ENCODE results near the gene MUC4. TPM values are rescaled to one million over a fixed set of nuclear protein-coding genes. Genes with fewer than 3 reads are reported as not detected.
"Not testable (repeated sequence)": the region's sequence is repeated elsewhere in the genome, so short reads cannot be mapped to it uniquely, and the experiment has no call there.

MUC4 gene
- total RNA-seq, 1 donor from 2014 or later, result not detected

DNA sequence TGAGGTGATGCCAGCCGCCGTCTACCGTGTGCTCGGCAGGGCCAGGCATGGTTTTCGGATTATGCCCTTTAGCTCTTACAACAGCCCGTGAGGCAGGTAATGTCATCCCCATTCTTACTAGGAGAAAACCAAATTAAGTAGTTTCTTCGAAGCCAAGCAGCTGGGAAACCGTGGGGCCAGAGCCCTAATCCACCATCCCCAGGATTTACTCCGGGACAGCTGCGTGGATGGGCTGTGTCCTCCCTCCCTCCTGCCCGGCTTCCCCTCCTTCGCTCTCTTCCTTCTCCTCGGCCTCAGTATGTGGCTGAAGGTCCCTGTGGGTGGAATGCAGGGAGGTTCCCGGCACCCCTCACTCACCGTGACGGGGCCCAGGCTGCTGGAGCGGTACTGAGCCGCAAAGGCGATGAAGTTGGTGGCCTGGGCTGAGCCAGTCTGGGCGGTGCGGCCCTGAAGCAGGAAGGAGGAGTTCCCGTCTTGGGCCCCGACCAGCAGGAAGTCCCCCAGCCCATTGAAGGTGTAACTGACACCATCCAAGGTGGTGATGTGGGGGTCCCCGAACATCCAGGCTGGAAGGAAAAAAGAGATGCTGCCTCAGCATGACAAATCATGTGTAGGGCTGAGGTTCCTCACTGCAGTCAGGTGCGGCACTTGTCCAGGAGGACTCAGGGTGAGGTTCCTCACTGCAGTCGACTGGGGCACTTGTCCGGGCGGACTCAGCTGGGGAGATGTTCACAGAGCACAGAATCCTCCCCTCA, 48.5 kb downstream of the MUC4 start:
- DNase-seq (ENCODE audit: low read depth, low spot score), result no peak

- DNase-seq (ENCODE audit: low read depth, low spot score), result no peak
Observed at GRCh38 chr3:195762611-195763010, 49.1 kb downstream of the MUC4 start.

GRCh38 chr3:195762249-195762585, 49.5 kb downstream of the MUC4 start:
- DNase-seq (ENCODE audit: low read depth, low spot score), result no peak

DNA sequence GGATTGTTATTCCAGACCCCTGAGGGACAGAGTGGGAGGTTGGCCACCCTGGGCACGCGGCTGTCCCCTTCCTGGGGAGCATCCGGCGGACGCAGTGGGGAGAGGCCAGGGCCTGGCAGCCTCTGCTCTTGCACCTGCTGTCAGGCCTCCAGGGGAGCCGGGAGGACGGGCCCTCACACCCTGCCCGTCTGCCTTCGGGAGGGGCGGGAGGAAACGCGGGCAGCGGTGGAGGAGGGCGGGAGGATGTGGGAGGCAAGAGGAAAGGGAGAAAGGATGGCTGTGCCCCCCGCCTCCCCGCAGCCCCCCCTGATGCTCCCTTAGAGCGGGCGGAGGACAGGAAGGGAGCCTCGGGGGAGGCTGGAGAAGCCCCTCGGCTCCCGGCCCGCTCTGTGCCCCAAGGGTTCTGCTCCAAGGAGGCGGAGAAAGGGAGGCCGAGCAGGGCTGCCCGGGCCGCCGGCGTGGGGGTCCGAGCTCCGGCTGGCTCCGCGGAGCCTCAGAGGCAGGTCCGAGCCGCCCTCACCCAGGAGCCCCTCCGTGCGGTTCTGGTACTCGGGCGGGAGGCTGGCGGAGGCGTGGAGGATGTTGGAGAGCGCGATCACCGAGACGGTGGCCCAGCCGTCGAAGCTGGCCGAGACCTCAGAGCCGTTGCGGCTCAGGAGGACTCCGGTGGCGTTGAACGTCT, 50.0 kb downstream of the MUC4 start:
- no peak for DNase-seq (ENCODE audit: low read depth, low spot score)

DNA sequence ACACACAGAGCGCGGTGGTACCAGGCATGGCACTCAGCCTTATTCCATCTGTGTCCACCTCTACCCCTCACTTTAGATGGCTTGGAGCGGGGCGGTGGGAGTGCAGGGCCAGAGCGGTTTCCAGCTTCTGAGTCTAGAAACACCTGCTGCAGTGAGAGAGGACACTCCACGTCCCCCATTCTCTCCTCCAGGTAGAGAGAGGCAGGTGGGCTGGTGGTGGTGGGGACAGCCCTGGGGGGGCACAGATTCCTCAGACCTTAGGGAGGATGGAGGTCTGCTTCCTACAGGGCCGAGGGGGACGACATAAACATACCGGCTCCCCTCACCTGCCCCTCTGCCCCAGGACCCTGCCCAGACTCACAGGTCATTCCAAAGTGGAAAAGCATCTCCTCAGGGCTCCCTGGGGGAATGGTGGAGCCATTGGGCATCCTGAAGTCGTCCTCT, 50.6 kb downstream of the MUC4 start:
- no peak for DNase-seq (ENCODE audit: low read depth, low spot score)

GRCh38 chr3:195760345-195761122, 51.2 kb downstream of the MUC4 start:
- DNase-seq (ENCODE audit: low read depth, low spot score), result no peak

DNA sequence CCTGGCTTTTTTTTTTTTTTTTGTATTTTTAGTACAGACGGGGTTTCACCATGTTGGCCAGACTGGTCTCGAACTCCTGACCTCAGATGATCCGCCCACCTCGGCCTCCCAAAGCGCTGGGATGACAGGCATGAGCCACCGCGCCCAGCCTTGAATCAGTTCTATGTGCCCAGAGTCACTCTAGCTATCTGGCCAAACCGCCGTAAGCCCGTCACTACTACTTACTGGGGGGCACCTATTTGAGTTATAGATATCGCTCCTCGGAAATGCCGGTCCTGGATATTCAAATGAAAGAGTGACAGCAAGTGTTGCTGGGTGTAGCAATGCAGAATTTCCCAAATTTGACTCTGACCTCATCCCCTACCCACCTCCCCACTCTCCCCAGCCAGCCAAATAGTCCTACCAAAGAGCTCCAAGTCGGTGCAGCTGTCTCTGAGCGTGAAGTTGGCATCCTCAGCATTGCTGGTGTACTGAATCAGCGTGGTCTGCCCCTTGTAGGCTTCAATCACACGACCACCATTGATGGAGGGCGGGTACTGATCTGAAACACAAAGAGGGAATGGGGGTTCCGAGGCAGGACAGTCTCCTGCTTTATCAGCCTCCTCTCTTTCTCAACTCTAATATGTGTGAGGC, 52.9 kb downstream of the MUC4 start:
- no peak for DNase-seq (ENCODE audit: low read depth, low spot score)

- DNase-seq (ENCODE audit: low read depth, low spot score), result no peak
Observed at GRCh38 chr3:195757827-195758226, 53.9 kb downstream of the MUC4 start.

DNA sequence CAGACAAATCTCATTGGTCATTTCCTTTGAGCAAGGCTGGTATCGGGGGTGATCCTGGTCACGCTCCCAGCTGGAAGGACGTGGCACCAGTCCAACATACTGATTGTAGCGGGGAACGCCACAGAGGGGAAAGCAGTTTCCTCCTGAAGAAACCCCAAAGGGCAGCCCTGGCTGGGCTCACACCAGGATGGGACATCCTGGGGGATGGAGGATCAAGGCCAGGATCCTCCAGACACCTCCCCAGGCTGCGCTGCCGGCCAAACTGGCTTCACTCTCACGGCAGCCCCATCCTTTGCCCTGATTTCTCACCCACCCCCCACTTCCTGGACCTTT, 54.3 kb downstream of the MUC4 start:
- no peak for DNase-seq (ENCODE audit: low read depth, low spot score)

DNA sequence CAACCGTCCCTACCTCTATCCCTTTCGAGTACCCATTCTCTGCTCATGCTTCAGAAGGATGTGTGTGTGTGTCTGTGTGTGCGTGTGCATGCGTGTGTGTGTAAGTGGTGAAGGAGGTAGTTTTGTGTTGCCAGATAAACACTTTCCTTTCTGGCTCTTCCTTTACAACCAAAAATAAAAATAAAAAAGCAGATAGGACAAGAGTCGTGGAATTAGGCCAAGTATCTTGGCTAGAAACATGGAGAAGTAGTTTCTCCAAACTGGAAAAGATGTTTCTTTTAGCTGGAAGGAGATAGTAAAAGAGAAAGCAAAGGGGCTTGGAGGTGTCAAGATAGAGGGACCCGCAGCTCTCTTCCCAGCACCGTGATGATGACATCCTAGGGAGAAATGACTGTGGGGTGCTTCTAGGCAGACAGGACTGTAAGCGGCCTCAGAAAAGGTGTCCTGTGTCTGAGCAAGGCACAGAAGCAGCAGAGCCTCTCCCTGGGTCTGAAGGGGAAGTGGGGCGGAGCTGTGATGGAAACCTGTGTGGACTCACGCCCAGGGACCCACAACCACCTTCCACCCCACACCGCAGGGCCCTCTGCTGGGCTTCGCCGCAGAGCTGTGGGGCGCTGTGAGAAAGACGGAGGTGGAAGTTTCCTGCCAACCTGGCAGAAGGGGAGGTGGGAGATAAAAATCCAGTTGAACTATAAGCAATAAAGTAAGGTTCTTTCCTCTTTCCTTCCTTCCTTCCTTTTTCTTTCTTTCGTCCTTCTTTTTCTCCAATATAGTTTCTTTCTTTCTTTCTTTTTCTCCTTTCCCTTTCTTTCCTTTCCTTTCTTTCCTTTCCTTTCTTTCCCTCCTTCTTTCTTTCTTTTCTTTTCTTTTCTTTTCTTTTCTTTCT, 55.7 kb downstream of the MUC4 start:
- DNase-seq (ENCODE audit: low read depth, low spot score), result no peak

- DNase-seq (ENCODE audit: low read depth, low spot score), result no peak
Observed at GRCh38 chr3:195755391-195755790, 56.3 kb downstream of the MUC4 start.

- DNase-seq (ENCODE audit: low read depth, low spot score), result no peak
Observed at GRCh38 chr3:195754906-195755305, 56.8 kb downstream of the MUC4 start.

- DNase-seq (ENCODE audit: low read depth, low spot score), result no peak
Observed at GRCh38 chr3:195754141-195754540, 57.6 kb downstream of the MUC4 start.

- no peak for DNase-seq (ENCODE audit: low read depth, low spot score)
Observed at GRCh38 chr3:195753581-195753980, 58.1 kb downstream of the MUC4 start.

GRCh38 chr3:195752546-195753331, 59.0 kb downstream of the MUC4 start:
- no peak for DNase-seq (ENCODE audit: low read depth, low spot score)

DNA sequence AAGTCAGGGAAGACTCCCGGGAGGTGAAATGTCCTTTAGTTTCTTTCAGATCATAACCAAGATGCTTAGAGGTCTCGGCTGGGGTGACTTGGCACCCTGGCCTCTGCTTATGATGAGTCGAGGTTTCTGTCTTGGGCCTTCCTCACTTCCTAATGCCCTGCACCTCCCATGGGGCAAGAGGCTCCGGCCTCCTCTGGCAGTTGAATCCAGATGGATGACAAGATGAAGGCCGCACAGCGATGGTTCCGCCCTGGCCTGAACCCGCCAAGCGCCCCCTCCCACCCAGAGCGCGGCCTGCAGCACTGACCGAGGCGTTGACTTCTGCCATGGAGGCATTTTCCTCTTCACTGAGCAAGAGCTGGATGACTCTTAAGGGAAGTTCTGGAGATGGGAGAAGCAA, 59.7 kb downstream of the MUC4 start:
- DNase-seq (ENCODE audit: low read depth, low spot score), result no peak

DNA sequence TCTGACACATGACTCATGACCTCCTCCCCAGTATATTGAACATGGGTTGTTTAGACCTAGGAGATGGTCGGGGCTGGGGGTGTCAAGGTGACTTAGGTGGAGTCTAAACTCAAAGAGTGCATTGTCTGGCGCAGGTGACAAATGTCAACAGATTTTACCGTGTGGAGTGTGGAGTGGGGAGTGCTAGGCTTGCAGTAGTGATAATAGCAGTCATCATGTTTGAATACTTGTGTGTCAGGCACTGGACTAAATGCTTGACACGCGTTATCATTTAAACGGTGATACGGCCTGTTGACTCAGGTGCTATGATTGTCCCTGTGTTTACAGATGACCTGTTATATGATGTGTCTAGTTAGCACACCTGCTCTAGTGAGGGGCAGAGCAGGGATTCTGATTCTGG, 60.2 kb downstream of the MUC4 start:
- no peak for DNase-seq (ENCODE audit: low read depth, low spot score)

- no peak for DNase-seq (ENCODE audit: low read depth, low spot score)
Observed at GRCh38 chr3:195750797-195751520, 60.8 kb downstream of the MUC4 start.

GRCh38 chr3:195749101-195749500, 62.6 kb downstream of the MUC4 start:
- DNase-seq (ENCODE audit: low read depth, low spot score), result not testable (repeated sequence)

DNA sequence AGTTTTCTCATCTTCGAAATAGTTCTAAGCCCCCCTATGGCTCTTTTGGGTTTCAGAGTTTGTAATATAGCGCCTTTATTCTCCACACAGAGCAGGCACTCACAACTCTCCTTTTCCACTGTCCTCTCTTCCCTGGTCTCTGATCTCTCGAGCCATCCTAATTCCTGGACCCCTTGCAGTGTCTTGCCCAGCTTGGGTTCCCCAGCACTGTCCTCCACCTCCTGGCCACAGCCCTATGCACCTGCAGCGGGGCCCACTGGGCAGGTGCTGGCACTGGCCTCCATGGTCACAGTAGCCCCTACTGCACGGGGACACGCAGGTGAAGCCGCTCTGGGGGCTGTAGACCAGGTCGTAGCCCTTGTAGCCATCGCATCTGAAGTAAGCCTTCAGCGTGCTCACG, 63.1 kb downstream of the MUC4 start:
- DNase-seq (ENCODE audit: low read depth, low spot score), result no peak
